HG03354 (cell line): ENCODE results near the gene B4GALNT3.

ENCODE experiments used
- ATAC-seq: cut with Tn5 transposase; IDR thresholded peaks from one replicate; pipeline ENCODE4 v1.9.1; 2021; ENCODE audit warnings: mild to moderate bottlenecking; ENCODE audit not compliant: unreplicated experiment, poor library complexity, severe bottlenecking

Gene B4GALNT3

DNA sequence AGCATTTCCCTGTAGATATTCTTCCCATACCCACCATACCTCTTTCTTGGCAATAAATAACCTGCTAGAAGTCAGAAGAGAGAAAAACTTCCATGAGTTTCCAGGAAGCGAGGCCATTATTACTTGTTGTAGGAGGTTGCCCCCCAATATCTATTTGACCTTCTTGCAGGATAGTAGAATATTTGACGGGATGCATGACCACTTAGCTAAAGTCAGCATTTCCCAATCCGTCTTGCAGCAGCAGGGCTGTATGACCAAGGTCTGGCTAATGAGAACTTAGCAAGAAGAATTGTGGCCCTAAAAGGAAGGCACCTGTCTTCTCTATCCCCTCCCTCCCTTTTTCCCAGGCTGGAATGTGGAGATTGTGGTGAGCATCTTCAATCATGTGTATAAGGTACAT, 152.0 kb downstream of the B4GALNT3 start:
- ATAC-seq = no peak

DNA sequence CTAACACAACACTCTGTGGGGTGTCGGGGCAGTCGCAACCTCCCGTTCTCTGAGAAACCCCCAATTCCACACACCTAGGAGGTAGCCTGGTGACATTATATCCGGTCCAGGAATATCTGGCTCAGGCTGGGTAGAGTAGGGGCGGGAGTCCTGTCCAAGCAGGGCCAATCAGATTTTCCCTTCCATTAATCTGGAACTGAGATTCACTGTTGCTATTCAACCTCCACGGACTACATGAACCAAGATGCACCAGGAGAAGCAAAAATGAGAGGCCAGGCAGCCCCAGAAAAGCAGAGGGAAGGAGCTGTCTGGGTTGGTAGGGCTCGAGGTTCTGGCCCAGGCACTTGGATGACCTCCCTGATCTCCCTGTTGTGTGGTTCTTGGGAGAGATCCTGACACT, 152.6 kb downstream of the B4GALNT3 start:
- ATAC-seq = no peak

DNA sequence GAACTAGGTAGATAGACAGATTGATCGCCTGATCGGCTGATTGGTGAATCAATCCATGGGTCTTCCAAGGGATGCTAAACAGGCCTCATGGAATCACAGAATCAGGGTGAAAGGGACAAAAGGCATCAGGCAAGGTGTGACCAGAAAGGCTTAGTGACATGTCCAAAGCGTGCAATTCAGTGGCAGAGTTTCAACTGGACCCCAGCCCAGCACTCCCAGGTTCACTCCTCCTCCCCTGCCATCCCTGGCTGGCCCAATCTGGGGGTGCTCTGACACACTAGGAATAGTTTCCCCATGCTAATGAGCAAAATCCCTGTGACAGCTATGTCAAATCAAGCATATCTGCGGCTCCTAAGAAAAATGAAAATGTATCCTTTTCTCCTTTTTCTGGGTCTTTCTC, 153.1 kb downstream of the B4GALNT3 start:
- ATAC-seq = no peak
